ENCODE data around the gene FANCG. TPM values are rescaled to one million over a fixed set of nuclear protein-coding genes. Genes with fewer than 3 reads are reported as not detected.

Gene FANCG
- total and polyA plus RNA-seq, 2 of the 8 experiments (the other 6 are each of a cell fraction or from before 2014, with no cell fraction given) = 66.6 to 87.1 TPM

- TF ChIP-seq, protein P1, sequence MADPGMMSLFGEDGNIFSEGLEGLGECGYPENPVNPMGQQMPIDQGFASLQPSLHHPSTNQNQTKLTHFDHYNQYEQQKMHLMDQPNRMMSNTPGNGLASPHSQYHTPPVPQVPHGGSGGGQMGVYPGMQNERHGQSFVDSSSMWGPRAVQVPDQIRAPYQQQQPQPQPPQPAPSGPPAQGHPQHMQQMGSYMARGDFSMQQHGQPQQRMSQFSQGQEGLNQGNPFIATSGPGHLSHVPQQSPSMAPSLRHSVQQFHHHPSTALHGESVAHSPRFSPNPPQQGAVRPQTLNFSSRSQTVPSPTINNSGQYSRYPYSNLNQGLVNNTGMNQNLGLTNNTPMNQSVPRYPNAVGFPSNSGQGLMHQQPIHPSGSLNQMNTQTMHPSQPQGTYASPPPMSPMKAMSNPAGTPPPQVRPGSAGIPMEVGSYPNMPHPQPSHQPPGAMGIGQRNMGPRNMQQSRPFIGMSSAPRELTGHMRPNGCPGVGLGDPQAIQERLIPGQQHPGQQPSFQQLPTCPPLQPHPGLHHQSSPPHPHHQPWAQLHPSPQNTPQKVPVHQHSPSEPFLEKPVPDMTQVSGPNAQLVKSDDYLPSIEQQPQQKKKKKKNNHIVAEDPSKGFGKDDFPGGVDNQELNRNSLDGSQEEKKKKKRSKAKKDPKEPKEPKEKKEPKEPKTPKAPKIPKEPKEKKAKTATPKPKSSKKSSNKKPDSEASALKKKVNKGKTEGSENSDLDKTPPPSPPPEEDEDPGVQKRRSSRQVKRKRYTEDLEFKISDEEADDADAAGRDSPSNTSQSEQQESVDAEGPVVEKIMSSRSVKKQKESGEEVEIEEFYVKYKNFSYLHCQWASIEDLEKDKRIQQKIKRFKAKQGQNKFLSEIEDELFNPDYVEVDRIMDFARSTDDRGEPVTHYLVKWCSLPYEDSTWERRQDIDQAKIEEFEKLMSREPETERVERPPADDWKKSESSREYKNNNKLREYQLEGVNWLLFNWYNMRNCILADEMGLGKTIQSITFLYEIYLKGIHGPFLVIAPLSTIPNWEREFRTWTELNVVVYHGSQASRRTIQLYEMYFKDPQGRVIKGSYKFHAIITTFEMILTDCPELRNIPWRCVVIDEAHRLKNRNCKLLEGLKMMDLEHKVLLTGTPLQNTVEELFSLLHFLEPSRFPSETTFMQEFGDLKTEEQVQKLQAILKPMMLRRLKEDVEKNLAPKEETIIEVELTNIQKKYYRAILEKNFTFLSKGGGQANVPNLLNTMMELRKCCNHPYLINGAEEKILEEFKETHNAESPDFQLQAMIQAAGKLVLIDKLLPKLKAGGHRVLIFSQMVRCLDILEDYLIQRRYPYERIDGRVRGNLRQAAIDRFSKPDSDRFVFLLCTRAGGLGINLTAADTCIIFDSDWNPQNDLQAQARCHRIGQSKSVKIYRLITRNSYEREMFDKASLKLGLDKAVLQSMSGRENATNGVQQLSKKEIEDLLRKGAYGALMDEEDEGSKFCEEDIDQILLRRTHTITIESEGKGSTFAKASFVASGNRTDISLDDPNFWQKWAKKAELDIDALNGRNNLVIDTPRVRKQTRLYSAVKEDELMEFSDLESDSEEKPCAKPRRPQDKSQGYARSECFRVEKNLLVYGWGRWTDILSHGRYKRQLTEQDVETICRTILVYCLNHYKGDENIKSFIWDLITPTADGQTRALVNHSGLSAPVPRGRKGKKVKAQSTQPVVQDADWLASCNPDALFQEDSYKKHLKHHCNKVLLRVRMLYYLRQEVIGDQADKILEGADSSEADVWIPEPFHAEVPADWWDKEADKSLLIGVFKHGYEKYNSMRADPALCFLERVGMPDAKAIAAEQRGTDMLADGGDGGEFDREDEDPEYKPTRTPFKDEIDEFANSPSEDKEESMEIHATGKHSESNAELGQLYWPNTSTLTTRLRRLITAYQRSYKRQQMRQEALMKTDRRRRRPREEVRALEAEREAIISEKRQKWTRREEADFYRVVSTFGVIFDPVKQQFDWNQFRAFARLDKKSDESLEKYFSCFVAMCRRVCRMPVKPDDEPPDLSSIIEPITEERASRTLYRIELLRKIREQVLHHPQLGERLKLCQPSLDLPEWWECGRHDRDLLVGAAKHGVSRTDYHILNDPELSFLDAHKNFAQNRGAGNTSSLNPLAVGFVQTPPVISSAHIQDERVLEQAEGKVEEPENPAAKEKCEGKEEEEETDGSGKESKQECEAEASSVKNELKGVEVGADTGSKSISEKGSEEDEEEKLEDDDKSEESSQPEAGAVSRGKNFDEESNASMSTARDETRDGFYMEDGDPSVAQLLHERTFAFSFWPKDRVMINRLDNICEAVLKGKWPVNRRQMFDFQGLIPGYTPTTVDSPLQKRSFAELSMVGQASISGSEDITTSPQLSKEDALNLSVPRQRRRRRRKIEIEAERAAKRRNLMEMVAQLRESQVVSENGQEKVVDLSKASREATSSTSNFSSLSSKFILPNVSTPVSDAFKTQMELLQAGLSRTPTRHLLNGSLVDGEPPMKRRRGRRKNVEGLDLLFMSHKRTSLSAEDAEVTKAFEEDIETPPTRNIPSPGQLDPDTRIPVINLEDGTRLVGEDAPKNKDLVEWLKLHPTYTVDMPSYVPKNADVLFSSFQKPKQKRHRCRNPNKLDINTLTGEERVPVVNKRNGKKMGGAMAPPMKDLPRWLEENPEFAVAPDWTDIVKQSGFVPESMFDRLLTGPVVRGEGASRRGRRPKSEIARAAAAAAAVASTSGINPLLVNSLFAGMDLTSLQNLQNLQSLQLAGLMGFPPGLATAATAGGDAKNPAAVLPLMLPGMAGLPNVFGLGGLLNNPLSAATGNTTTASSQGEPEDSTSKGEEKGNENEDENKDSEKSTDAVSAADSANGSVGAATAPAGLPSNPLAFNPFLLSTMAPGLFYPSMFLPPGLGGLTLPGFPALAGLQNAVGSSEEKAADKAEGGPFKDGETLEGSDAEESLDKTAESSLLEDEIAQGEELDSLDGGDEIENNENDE (IDR thresholded peaks at IDR 0.05; ENCODE audit: insufficient replicate concordance, low read length) = no peak
- TF ChIP-seq SAP30 (IDR thresholded peaks at IDR 0.05; ENCODE audit: insufficient read depth, insufficient replicate concordance, low read length) = peak; percentile 98
- TF ChIP-seq SIN3A (conservative IDR thresholded peaks at IDR 0.05 in 1 of 2, IDR thresholded peaks at IDR 0.05 in 1 of 2; ENCODE audit: low read depth in 1 of 2, low read length in 2 of 2) = peak; percentile 85 to 98
- TF ChIP-seq BACH1 (IDR thresholded peaks at IDR 0.05; ENCODE audit: low read length) = no peak
- no peak; the same call in 1 of the 2 replicates for TF ChIP-seq JUND (IDR thresholded peaks at IDR 0.05; ENCODE audit: low read length)
- no peak; a peak in 1 of 3 replicates for TF ChIP-seq EP300 (IDR thresholded peaks at IDR 0.05; ENCODE audit: borderline replicate concordance in 1 of 2, low read depth in 2 of 2, low read length in 2 of 2)
- TF ChIP-seq PHF8 (conservative IDR thresholded peaks at IDR 0.05; ENCODE audit: low read depth, low read length) = peak; percentile 92
- TF ChIP-seq SIX5 (IDR thresholded peaks at IDR 0.05; ENCODE audit: low read depth, low read length) = peak; percentile 17; the same call in 1 of the 2 replicates
- TF ChIP-seq KDM5A (IDR thresholded peaks at IDR 0.05; ENCODE audit: low read length) = peak; percentile 89
Observed at GRCh38 chr9:35102769-35103659, 23.3 kb upstream of the FANCG start, which contains the start of gene STOML2 (continued).

Measured in H1 (cell line).